Measurements from ENCODE around the gene GKN1. TPM values are rescaled to one million over a fixed set of nuclear protein-coding genes. Genes with fewer than 3 reads are reported as not detected.
"Not testable (repeated sequence)": the region's sequence is repeated elsewhere in the genome, so short reads cannot be mapped to it uniquely, and the experiment has no call there.

The GKN1 gene
- total RNA-seq, 2 donors from 2014 or later = not detected

GRCh38 chr2:68952887-68953521, 21.4 kb upstream of the GKN1 start, which contains the start of gene GKN2:
TSS of gene GKN2 (minus strand) at chr2:68952893. CDS start at chr2:68952861, 32 bp downstream.
- no peak for DNase-seq (ENCODE audit: low spot score)
- intact Hi-C loops (cut with DNase I) = no loop called here

GRCh38 chr2:68955432-68955831, 19.0 kb upstream of the GKN1 start:
- DNase-seq (ENCODE audit: low spot score); intact Hi-C loops (cut with DNase I): not testable (repeated sequence)

GRCh38 chr2:68959001-68959400, 15.4 kb upstream of the GKN1 start:
- no peak for DNase-seq (ENCODE audit: low spot score)
- intact Hi-C loops (cut with DNase I) = no loop called here

GRCh38 chr2:68961380-68961779, 13.1 kb upstream of the GKN1 start:
- intact Hi-C loops (cut with DNase I) = no loop called here

GRCh38 chr2:68964282-68964681, 10.2 kb upstream of the GKN1 start:
- intact Hi-C loops (cut with DNase I) = no loop called here
- DNase-seq (ENCODE audit: low spot score) = no peak

More at GRCh38 chr2:68961380-68961779, 13.1 kb upstream of the GKN1 start:
- no peak for DNase-seq (ENCODE audit: low spot score)

GRCh38 chr2:68968221-68968620, 6.2 kb upstream of the GKN1 start:
- no peak for DNase-seq (ENCODE audit: low spot score)
- intact Hi-C loops (cut with DNase I) = no loop called here

- DNase-seq (ENCODE audit: low spot score) = no peak
- intact Hi-C loops (cut with DNase I) = no loop called here
Measured at GRCh38 chr2:68969736-68970490, 4.5 kb upstream of the GKN1 start.

GRCh38 chr2:68970566-68971265, 3.7 kb upstream of the GKN1 start:
- intact Hi-C loops (cut with DNase I) = no loop called here
- DNase-seq (ENCODE audit: low spot score) = no peak

GRCh38 chr2:68971591-68972231, 2.7 kb upstream of the GKN1 start:
- intact Hi-C loops (cut with DNase I) = no loop called here
- no peak for DNase-seq (ENCODE audit: low spot score)

GRCh38 chr2:68974946-68975665, 670 bp downstream of the GKN1 start:
- DNase-seq (ENCODE audit: low spot score) = no peak
- intact Hi-C loops (cut with DNase I) = loop anchor here in 1 of 2 donors (2.0 kb wide), 1 partner anchor 56 kb away; no protein-coding TSS in a partner anchor

- intact Hi-C loops (cut with DNase I) = loop anchor here in 1 of 2 donors (2.0 kb wide), 1 partner anchor 55 kb away; no protein-coding TSS in a partner anchor
- no peak for DNase-seq (ENCODE audit: low spot score)
Measured at GRCh38 chr2:68975844-68976243, 1.4 kb downstream of the GKN1 start.

GRCh38 chr2:68977453-68977852, 3.0 kb downstream of the GKN1 start:
- no peak for DNase-seq (ENCODE audit: low spot score)
- intact Hi-C loops (cut with DNase I) = no loop called here

GRCh38 chr2:68978098-68978497, 3.7 kb downstream of the GKN1 start:
- intact Hi-C loops (cut with DNase I) = no loop called here

GRCh38 chr2:68980956-68981355, 6.5 kb downstream of the GKN1 start:
- intact Hi-C loops (cut with DNase I) = no loop called here

More at GRCh38 chr2:68978098-68978497, 3.7 kb downstream of the GKN1 start:
- DNase-seq (ENCODE audit: low spot score) = no peak

GRCh38 chr2:68987021-68987503, 12.6 kb downstream of the GKN1 start:
- DNase-seq (ENCODE audit: low spot score) = no peak
- intact Hi-C loops (cut with DNase I) = no loop called here

More at GRCh38 chr2:68980956-68981355, 6.5 kb downstream of the GKN1 start:
- no peak for DNase-seq (ENCODE audit: low spot score)

- intact Hi-C loops (cut with DNase I) = no loop called here
- no peak for DNase-seq (ENCODE audit: low spot score)
Measured at GRCh38 chr2:68989035-68989434, 14.6 kb downstream of the GKN1 start.

GRCh38 chr2:68992341-68992740, 17.9 kb downstream of the GKN1 start:
- intact Hi-C loops (cut with DNase I) = no loop called here
- DNase-seq (ENCODE audit: low spot score) = no peak

GRCh38 chr2:68992933-68993332, 18.5 kb downstream of the GKN1 start:
- no peak for DNase-seq (ENCODE audit: low spot score)
- intact Hi-C loops (cut with DNase I) = no loop called here

GRCh38 chr2:68993660-68994059, 19.2 kb downstream of the GKN1 start:
- no peak for DNase-seq (ENCODE audit: low spot score)
- intact Hi-C loops (cut with DNase I) = no loop called here
